Caco-2 (cell line): Measurements from ENCODE around the gene ACYP2. TPM values are rescaled to one million over a fixed set of nuclear protein-coding genes. Genes with fewer than 3 reads are reported as not detected.
"Not testable (repeated sequence)": the region's sequence is repeated elsewhere in the genome, so short reads cannot be mapped to it uniquely, and the experiment has no call there.

Experiments used
- BruUV-seq: library from RNA; stranded (reverse); fragments of 400-500 nt; replicated peaks from 2 replicates; lab custom pipeline; 2021; lab: Mats Ljungman, UMichigan
- CTCF ChIA-PET: fragments of 300-600 bp; sonication (Branson Sonifier 250); formaldehyde crosslinking; loops from one replicate; lab custom pipeline; 2022; ENCODE audit warnings: antibody characterized with exemption; lab: Charles Lee
- POLR2A ChIA-PET: fragments of 300-600 bp; sonication (Branson Sonifier 250); formaldehyde crosslinking; loops from one replicate; lab custom pipeline; 2022; ENCODE audit warnings: antibody characterized with exemption; lab: Charles Lee
- DNase-seq, 2 experiments: peaks; one replicate each; pipeline versions ENCODE4 v3.0.0 to v3.0.0-alpha.2; 2020 to 2022
- H3K27me3 ChIP-seq: replicated peaks from 2 replicates; pipeline ENCODE4 v1.6.0; 2011; ENCODE audit warnings: low read length; ENCODE audit not compliant: control insufficient read depth, insufficient read depth
- H3K36me3 ChIP-seq: 2 replicates; pipeline ENCODE4 v1.5.1; 2011; ENCODE audit warnings: low read length; ENCODE audit not compliant: control insufficient read depth, insufficient read depth
- H3K4me1 ChIP-seq: fragments of 250-450 bp; sonication (Bioruptor Pico); 2 replicates; pipeline ENCODE4 v1.5.1; 2020; ENCODE audit warnings: mild to moderate bottlenecking
- H3K4me3 ChIP-seq: 2 replicates; pipeline ENCODE4 v1.5.1; 2011; ENCODE audit warnings: low read depth, mild to moderate bottlenecking, control low read depth, low read length
- H3K9me3 ChIP-seq: fragments of 250-450 bp; sonication (Bioruptor Pico); 2 replicates; pipeline ENCODE4 v1.5.1; 2020; ENCODE audit warnings: mild to moderate bottlenecking, moderate library complexity
- H3K27ac Mint-ChIP-seq: one replicate; pipeline ENCODE4 v1.8.0; 2022; ENCODE audit warnings: mixed read lengths; ENCODE audit not compliant: unreplicated experiment
- H3K27me3 Mint-ChIP-seq: one replicate; pipeline ENCODE4 v1.8.0; 2022; ENCODE audit warnings: mixed read lengths; ENCODE audit not compliant: insufficient read depth, unreplicated experiment
- H3K36me3 Mint-ChIP-seq: one replicate; pipeline ENCODE4 v1.8.0; 2022; ENCODE audit warnings: mild to moderate bottlenecking, mixed read lengths; ENCODE audit not compliant: insufficient read depth, unreplicated experiment
- H3K4me1 Mint-ChIP-seq: one replicate; pipeline ENCODE4 v1.8.0; 2022; ENCODE audit warnings: low read depth, mixed read lengths; ENCODE audit not compliant: unreplicated experiment
- H3K4me3 Mint-ChIP-seq: one replicate; pipeline ENCODE4 v1.8.0; 2022; ENCODE audit warnings: mild to moderate bottlenecking, moderate library complexity, mixed read lengths; ENCODE audit not compliant: unreplicated experiment
- H3K9me3 Mint-ChIP-seq: one replicate; pipeline ENCODE4 v1.8.0; 2022; ENCODE audit warnings: mixed read lengths; ENCODE audit not compliant: unreplicated experiment
- CTCF ChIP-seq, 2 experiments: fragments of 200-600 bp in 1 of 2; IDR thresholded peaks; 1 replicate in 1 of 2; 2 replicates in 1 of 2; pipeline versions ENCODE4 v1.5.1 to v1.8.0; 2011 to 2022; ENCODE audit warnings: antibody characterized with exemption in 1 of 2, control low read depth in 1 of 2, inconsistent platforms in 1 of 2, low read depth in 1 of 2, low read length in 1 of 2, mild to moderate bottlenecking in 1 of 2, moderate library complexity in 1 of 2; ENCODE audit not compliant: insufficient read depth in 1 of 2, severe bottlenecking in 1 of 2, unreplicated experiment in 1 of 2
- intact Hi-C: fragments of 100-400 bp; cut with micrococcal nuclease; formaldehyde crosslinking; loops from one replicate; pipeline ENCODE4 v1.10.0; 2022; ENCODE audit not compliant: unreplicated experiment
- total RNA-seq: library from RNA; stranded (reverse); gene quantifications from 2 replicates; pipeline ENCODE4 v1.2.3, GENCODE V29; 2022

Gene ACYP2
- total RNA-seq, 1 experiment from 2014 or later, result 4.1 TPM

- no peaks in the 10 kb centered on the region for H3K4me1 Mint-ChIP-seq
These were observed 47.5 kb upstream of the ACYP2 start for GRCh38 chr2:54067851-54068375.

DNA sequence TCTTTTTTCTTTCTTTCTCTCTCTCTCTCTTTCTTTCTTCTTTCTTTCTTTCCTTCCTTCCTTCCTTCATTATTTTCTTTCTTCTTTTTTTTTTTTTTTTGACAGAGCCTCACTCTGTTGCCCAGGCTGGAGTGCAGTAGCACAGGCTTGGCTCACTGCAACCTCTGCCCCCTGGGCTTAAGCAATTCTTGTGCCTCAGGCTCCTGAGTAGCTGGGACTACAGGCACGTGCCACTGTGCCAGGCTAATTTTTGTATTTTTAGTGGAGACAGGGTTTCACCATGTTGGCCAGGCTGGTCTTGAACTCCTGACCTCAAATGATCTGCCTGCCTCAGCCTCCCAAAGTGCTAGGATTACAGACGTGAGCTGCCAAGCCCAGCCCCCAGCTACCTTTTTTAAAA lies 42.9 kb upstream of the ACYP2 start:
- intact Hi-C loops, CTCF ChIA-PET, BruUV-seq: not testable (repeated sequence)

More at GRCh38 chr2:54067851-54068375, 47.5 kb upstream of the ACYP2 start:
- no peaks in the 10 kb centered on the region for H3K36me3 Mint-ChIP-seq
- H3K27ac Mint-ChIP-seq, result no peak overlapping the region
- H3K36me3 ChIP-seq, result no peaks in the 10 kb centered on the region
- no TSS peak for BruUV-seq
- ChIA-PET POLR2A (no interaction called here), CTCF (no interaction called here)
- no peaks in the 10 kb centered on the region for H3K4me1 ChIP-seq
- no peaks in the 10 kb centered on the region; the same call in 1 of the 2 replicates for H3K9me3 ChIP-seq
- intact Hi-C loops, result no loop called here
- H3K27me3 ChIP-seq, result no peaks in the 10 kb centered on the region
- H3K27me3 Mint-ChIP-seq, result no peaks in the 10 kb centered on the region
- no peak overlapping the region for H3K4me3 ChIP-seq
- no peak for DNase-seq
- no peak for TF ChIP-seq CTCF (IDR thresholded peaks at IDR 0.05; ENCODE audit: insufficient read depth in 1 of 2, low read depth in 1 of 2, low read length in 1 of 2, severe bottlenecking in 1 of 2, unreplicated experiment in 1 of 2)
- H3K4me3 Mint-ChIP-seq, result no peak overlapping the region
- H3K9me3 Mint-ChIP-seq, result peaks cover 9% of the 10 kb centered on the region

DNA sequence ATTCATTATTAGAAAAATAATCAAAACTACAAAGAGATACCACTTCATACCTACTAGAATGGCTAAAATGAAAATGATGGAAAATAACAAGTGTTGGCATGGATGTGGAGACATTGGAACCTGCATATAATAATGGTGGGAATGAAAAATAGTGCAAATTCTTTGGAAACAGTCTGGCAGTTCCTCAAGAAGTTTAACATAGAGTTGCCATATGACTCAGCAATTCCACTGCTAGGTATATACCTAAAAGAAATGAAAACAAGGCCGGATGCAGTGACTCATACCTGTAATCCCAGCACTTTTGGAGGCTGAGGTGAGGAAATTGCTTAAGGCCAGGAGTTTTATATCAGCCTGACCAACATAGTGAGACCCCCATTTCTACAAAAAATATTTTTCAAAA lies 41.6 kb upstream of the ACYP2 start:
- H3K4me3 Mint-ChIP-seq, result no peak overlapping the region
- ChIA-PET CTCF (no interaction called here), POLR2A (no interaction called here)
- no peaks in the 10 kb centered on the region for H3K4me1 ChIP-seq
- no peak overlapping the region for H3K4me3 ChIP-seq
- H3K36me3 ChIP-seq, result no peaks in the 10 kb centered on the region
- no peak for TF ChIP-seq CTCF (IDR thresholded peaks at IDR 0.05; ENCODE audit: insufficient read depth in 1 of 2, low read depth in 1 of 2, low read length in 1 of 2, severe bottlenecking in 1 of 2, unreplicated experiment in 1 of 2)
- H3K9me3 ChIP-seq, result no peaks in the 10 kb centered on the region; the same call in 1 of the 2 replicates
- no peaks in the 10 kb centered on the region for H3K27me3 ChIP-seq
- DNase-seq, result no peak
- intact Hi-C loops, result no loop called here
- no peaks in the 10 kb centered on the region for H3K36me3 Mint-ChIP-seq
- peaks cover 9% of the 10 kb centered on the region for H3K9me3 Mint-ChIP-seq
- no peaks in the 10 kb centered on the region for H3K27me3 Mint-ChIP-seq
- no TSS peak for BruUV-seq
- no peak overlapping the region for H3K27ac Mint-ChIP-seq
- H3K4me1 Mint-ChIP-seq, result no peaks in the 10 kb centered on the region

More for the DNA sequence above, 42.9 kb upstream of the ACYP2 start:
- POLR2A ChIA-PET, H3K27ac Mint-ChIP-seq, DNase-seq, H3K9me3 Mint-ChIP-seq, H3K4me1 ChIP-seq, H3K9me3 ChIP-seq, H3K27me3 ChIP-seq, H3K27me3 Mint-ChIP-seq, H3K4me3 ChIP-seq, H3K4me1 Mint-ChIP-seq, H3K36me3 ChIP-seq, H3K4me3 Mint-ChIP-seq, H3K36me3 Mint-ChIP-seq: not testable (repeated sequence)
